NCI-H1694 treated with DMSO at 0.1 percent for 48 hours (cell line): ENCODE data around the gene ADCY10.
A peak's percentile ranks its signal among the peaks of the same experiment; 100 is the strongest.
"Not testable (repeated sequence)": the region's sequence is repeated elsewhere in the genome, so short reads cannot be mapped to it uniquely, and the experiment has no call there.

Experiments used
- DNase-seq: peaks from one replicate; lab custom pipeline; 2025; lab: John Stamatoyannopoulos, UW

The ADCY10 gene

DNA sequence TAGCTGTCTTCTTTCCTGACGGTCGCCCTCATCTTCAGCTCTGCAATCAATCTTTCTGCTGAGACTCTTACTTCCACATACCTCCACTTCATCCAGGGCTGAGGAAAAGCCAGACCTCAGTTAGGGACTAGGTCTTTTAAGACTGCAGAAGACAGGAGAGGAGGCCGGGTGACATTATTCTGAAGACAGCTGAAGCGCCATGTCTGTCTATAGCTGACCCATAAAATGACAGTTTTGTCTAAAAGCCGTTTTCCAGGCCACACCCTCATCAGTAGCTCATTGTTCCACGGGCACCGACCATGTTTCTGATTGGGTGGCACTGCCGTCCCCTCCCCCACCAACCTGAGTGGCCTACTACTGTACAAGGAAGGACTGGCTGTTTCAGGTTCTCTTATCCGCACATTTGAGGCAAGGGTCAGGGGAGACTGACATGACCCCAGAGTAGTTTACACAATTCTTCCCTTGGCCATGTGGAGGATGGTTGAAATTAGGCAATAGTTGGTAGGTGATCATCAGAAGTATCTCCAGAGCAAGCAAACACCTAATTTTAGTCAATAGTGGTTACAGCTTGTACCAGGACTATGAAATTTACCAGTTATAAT, at the start of gene ADCY10:
Gene ADCY10 (minus strand): TSS at position 240 of the 602 bp plus-strand sequence. CDS start 8,994 bp downstream, outside the sequence.
- no peak for DNase-seq

DNA sequence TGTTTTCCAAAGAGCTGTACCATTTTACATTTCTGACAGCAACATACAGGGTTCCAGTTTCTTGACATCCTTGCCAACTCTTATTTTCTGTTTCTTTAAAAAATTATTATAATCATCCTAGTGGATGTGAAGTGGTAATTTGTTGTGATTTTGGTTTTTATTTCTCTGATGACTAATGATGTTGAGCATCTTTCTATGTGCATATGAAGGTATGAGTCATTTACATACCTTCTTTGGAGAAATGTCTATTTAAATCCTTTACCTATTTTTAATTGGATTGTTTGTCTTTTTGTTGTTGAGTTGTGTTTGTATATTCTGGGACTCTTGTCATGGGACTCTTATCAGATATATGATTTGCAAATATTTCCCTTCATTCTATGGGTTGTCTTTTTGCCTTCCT, 43.8 kb upstream of the ADCY10 start:
- DNase-seq: no peak

DNA sequence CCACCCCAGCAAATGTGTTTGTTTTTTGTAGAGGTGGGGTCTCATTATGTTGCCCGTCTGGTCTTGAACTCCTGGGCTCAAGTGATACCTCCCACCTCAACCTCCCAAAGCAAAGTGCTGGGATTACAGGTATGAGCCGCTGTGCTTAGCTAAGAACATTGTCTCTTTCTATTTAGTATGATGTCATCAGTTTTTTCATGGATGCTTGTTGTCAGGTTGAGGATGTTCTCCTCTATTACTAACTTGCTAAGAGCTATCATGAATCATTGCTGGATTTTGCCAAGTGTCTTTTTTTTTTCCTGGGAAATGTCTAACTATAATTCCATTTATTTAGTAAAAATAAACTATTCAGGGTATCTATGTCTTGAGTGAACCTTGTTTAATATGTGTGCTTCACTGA, 42.0 kb upstream of the ADCY10 start:
- no peak for DNase-seq

DNA sequence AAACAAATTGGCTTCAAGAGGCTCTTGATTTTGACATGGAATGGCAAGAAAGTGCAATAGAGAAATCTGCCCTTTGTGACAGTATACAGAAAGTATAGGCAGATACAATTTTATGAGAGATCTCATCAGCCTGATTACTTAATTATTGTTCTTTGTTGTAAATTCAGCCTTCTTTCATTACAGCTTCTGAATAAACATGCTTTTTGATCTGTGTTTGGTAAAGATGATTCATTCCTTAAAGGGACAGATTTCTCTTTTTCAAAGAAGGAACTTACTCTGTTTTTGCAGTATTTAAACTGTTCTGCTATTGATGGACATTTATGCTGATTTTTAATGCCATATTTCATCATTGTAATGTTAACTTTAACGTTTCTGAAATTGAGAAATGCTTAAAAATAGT, 36.6 kb upstream of the ADCY10 start:
- DNase-seq: no peak

DNA sequence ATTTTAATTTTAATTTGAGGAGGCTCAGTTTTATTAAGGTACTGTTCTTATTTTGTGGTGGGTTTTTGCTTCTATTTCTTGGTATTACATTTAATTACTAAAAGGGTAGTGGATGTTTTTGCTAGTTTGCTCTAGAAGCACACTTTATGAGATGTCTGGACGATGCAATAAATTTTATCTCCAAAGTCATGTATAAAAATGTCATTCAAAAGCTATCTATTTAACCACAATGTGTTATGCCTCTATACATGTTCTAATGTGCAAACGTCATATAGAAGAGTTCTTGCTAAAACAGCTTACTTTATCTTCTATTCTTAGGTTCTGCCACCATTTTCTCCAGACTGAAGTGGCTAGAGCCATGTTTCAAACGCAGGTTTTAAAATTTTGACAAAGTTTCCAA, 35.9 kb upstream of the ADCY10 start:
- no peak for DNase-seq

- DNase-seq: no peak
Observed at GRCh38 chr1:167947733-167948132, 33.8 kb upstream of the ADCY10 start.

DNA sequence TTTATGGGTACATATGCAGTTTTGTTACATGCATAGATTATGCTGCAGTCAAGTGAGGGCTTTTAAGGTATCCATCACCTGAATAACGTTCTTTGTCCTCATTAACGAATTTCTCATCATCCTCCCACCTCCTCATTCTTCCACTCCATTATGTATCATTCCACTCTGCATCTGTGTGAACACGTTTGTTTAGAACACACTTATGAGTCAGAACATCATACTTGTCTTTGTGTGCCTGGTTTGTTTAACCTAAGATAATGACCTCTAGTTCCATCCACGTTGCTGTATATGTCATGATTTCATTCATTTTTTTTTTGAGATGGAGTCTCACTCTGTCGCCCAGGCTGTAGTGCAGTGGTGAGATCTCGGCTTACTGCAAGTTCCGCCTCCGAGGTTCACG, 29.6 kb upstream of the ADCY10 start:
- DNase-seq: no peak

DNA sequence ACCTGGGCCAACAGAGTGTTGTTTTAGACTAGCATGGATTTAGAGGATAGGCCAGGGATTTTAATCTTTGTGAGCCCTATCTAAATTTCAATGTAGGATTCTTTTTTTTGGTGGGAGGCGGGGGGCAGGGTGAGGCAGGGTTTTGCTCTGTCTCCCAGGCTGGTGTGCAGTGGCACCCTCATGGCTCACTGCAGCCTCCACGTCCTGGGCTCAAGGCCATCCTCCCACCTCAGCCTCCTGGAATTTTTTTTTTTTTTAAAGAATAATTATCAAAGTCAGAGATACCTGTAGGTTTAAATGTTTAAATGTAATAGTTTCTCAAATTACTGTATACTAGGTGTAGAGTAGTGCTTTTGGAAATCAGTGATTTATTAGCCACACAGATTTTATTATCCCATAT, 26.3 kb upstream of the ADCY10 start:
- DNase-seq: no peak

- no peak for DNase-seq
Observed at GRCh38 chr1:167938080-167938636, 24.2 kb upstream of the ADCY10 start.

DNA sequence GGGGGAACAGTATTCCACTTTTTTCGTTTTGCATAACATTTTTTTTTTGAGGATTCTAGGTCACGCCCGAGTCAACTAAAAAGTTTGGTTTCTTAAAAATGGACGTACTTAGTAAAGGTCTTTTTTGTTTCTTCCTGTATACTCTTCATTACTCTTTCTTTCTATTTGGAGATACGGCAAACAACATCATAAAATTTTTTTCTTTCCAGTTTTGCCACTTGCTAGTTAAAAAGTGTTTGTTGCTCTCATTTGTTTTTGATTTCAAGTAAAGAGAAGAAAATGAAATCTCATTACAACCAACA, 23.7 kb upstream of the ADCY10 start:
- DNase-seq: no peak

DNA sequence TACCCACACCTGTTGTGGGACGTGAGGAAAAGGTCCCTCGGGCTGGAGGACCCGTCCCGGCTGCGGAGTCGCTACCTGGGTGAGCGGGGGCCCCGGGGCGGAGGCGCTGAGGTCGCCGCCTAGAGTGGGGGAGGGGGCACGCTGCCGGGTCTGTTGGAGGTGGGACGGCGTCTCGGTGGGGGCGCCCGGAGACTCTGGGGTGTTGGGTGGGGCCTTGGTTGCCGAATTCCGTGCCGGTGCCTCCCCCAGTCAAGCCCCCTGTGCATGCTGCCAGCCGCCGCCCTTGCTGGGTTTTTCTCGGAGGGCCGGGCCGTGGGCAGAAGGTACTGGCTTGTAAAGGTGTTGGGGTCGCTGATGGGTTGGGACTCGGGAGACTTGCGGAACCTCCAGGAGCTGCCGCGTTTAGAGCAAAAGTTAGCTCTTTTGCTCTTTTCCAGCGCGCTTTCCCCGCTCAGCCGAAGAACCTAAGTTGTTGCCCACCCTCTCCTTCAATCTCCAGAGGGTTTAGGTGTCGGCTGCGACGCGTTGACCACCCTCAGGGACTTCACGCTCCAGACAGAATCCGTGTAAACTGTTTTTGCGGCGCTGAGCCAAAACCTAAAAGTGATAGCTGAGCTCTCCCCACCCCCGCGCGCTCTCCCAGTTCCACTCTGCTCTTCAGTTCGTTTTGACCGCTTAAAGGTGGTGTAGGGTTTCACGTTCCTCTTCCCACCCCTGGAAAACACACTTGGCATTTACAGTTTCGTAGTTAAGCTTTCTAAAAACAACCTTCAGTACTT, 23.2 kb upstream of the ADCY10 start, which contains the start of gene MPC2:
Gene MPC2 (minus strand): TSS at position 143 of the 779 bp plus-strand sequence. CDS start 1,231 bp downstream, outside the sequence.
- peak; percentile 13 for DNase-seq

GRCh38 chr1:167936068-167936929, 22.4 kb upstream of the ADCY10 start, which contains the start of gene DCAF6:
Gene DCAF6 (plus strand): TSS chr1:167936683. CDS start chr1:167936912, 229 bp downstream.
- DNase-seq: peak; percentile 98

- peak; percentile 24 for DNase-seq
Observed at GRCh38 chr1:167935216-167936067, 21.5 kb upstream of the ADCY10 start.

GRCh38 chr1:167934426-167935215, 20.7 kb upstream of the ADCY10 start:
- peak; percentile 13 for DNase-seq

DNA sequence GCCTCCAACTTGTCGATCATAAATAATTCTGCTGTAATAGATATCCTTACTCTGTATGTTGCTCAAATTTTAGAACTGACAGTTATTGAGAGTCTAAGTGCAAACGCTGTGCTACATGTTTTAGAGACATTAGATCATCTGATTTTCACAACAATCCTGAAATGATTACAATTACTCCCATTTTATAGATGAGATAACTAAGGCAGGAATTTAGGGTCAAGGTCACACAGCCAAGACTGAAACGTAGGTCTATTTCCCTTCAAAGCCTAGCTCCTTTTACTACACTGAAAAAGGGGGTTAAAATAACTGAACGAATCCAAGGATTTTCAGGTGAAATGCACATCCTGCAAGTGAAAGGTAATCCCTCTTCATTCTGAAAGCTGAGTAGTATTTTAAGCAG, 19.9 kb upstream of the ADCY10 start:
- no peak for DNase-seq

- no peak for DNase-seq
Observed at GRCh38 chr1:167929725-167930124, 15.8 kb upstream of the ADCY10 start.

DNA sequence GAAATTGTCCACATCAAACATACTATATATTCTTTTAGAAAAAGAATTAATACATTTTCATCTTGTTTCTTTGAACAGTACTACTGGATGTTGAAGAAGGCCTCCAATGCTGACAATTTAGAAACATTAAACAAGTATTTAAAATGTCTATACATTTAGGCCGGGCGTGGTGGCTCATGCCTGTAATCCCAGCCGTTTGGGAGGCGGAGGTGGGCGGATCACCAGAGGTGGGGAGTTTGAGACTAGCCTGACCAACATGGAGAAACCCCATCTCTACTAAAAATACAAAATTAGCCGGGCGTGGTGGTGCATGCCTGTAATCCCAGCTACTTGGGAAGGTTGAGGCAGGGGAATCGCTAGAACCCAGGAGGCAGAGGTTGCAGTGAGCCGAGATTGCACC, 15.0 kb upstream of the ADCY10 start:
- DNase-seq: not testable (repeated sequence)

DNA sequence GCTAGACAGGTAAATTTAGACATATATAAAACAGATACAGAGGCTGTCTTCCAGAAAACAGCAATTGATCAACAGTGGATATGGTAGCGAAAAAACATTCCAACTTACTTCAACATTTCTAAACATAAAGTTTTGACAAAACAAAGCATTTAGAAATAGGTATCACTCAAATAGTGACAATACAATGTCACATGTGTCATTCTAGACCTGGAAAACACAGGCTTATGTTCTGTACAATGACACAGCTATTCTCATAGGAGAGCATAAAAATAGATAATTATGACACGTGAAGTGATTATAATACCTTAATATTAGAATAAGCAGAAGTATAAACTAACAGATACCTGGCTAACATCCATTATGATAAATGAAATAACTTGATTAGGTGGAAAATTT, 14.5 kb upstream of the ADCY10 start:
- no peak for DNase-seq

DNA sequence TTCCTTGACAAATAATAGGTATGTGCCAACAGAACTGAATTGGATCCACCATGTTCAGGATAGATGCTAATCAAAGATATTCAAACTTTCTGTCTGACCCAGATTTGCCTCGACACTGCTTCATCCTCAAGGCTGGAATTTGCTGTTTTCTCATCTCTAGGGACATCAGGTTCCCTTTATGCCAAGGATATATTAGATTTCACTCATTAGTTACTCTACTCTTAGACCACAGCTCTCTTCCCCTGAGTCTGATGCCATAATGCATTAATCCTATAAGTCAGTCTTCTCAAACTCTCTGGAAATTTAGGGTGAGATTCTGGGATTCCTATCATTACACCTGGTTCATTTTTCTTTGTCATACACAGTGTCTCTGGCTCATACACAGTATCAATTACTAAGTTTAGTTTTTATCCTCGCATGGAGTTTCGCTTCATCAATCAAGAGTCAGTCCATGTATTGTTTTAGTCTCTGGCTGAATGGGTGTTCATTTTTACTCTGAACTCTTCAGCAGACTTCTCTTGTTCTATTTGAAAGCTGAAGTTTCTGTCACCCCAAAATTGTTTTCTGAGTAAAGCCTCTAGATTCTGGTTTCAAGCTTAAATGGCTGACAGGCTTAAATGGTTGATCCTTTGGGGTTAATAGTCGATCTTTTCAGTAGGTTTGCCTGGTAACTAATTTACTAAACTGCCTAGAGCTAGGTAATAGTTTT, 13.3 kb upstream of the ADCY10 start:
- no peak for DNase-seq

GRCh38 chr1:167926486-167926997, 12.6 kb upstream of the ADCY10 start:
- no peak for DNase-seq
